ENCODE data around the gene PTPRG.
"Not testable (repeated sequence)": the region's sequence is repeated elsewhere in the genome, so short reads cannot be mapped to it uniquely, and the experiment has no call there.

PTPRG gene

GRCh38 chr3:61806810-61807209, 245.4 kb downstream of the PTPRG start:
- DNase-seq = no peak

- DNase-seq = no peak
Observed at GRCh38 chr3:61807865-61808276, 246.5 kb downstream of the PTPRG start.

- DNase-seq = no peak
Observed at GRCh38 chr3:61808526-61808925, 247.2 kb downstream of the PTPRG start.

- DNase-seq = no peak
Observed at GRCh38 chr3:61808999-61809398, 247.6 kb downstream of the PTPRG start.

GRCh38 chr3:61809879-61810278, 248.5 kb downstream of the PTPRG start:
- DNase-seq = no peak

- DNase-seq = no peak
Observed at GRCh38 chr3:61810953-61811497, 249.7 kb downstream of the PTPRG start.

GRCh38 chr3:61811652-61812051, 250.3 kb downstream of the PTPRG start:
- DNase-seq = no peak

GRCh38 chr3:61812085-61812484, 250.7 kb downstream of the PTPRG start:
- no peak for DNase-seq

GRCh38 chr3:61812517-61812916, 251.1 kb downstream of the PTPRG start:
- DNase-seq = no peak

GRCh38 chr3:61813636-61814035, 252.3 kb downstream of the PTPRG start:
- DNase-seq = no peak

- DNase-seq = no peak
Observed at GRCh38 chr3:61814674-61815073, 253.3 kb downstream of the PTPRG start.

- DNase-seq = not testable (repeated sequence)
Observed at GRCh38 chr3:61816304-61816703, 254.9 kb downstream of the PTPRG start.

- no peak for DNase-seq
Observed at GRCh38 chr3:61819861-61820260, 258.5 kb downstream of the PTPRG start.

GRCh38 chr3:61820306-61820992, 259.1 kb downstream of the PTPRG start:
- DNase-seq = no peak

GRCh38 chr3:61821823-61822251, 260.5 kb downstream of the PTPRG start:
- DNase-seq = no peak

- DNase-seq = no peak
Observed at GRCh38 chr3:61822588-61822987, 261.2 kb downstream of the PTPRG start.

- DNase-seq = no peak
Observed at GRCh38 chr3:61824553-61825135, 263.3 kb downstream of the PTPRG start.

- DNase-seq = no peak
Observed at GRCh38 chr3:61826161-61826560, 264.8 kb downstream of the PTPRG start.

- no peak for DNase-seq
Observed at GRCh38 chr3:61828184-61828874, 267.0 kb downstream of the PTPRG start.

GRCh38 chr3:61828880-61829721, 267.7 kb downstream of the PTPRG start:
- no peak for DNase-seq

- DNase-seq = no peak
Observed at GRCh38 chr3:61829722-61830350, 268.5 kb downstream of the PTPRG start.

GRCh38 chr3:61831973-61832372, 270.6 kb downstream of the PTPRG start:
- DNase-seq = no peak
